ENCODE data around the gene CTTN. TPM values are rescaled to one million over a fixed set of nuclear protein-coding genes. Genes with fewer than 3 reads are reported as not detected.
"Not testable (repeated sequence)": the region's sequence is repeated elsewhere in the genome, so short reads cannot be mapped to it uniquely, and the experiment has no call there.

Gene CTTN
- total RNA-seq, 1 experiment from 2014 or later = 71.3 TPM

GRCh38 chr11:70394211-70394950 lies 3.9 kb upstream of the CTTN start:
- H3K4me1 ChIP-seq = peaks cover 2% of the 10 kb centered on the region; the same call in 1 of the 2 replicates
- no peaks in the 10 kb centered on the region for H3K9me3 ChIP-seq (replicated peaks)
- no peaks in the 10 kb centered on the region for H3K27me3 ChIP-seq
- no peak overlapping the region for H3K27ac ChIP-seq
- peaks cover 3% of the 10 kb centered on the region for H3K36me3 ChIP-seq
- H3K4me3 ChIP-seq = no peak overlapping the region
- no peak for DNase-seq

- DNase-seq = peak in 1 of 2 experiments; percentile 28
- Histone ChIP-seq H3K9me3 (replicated peaks) (no peaks in the 10 kb centered on the region), H3K36me3 (peaks cover 3% of the 10 kb centered on the region), H3K27ac (peak overlapping the region; percentile 78), H3K4me1 (peaks cover 2% of the 10 kb centered on the region; the same call in 1 of the 2 replicates), H3K4me3 (peak overlapping the region; percentile 100), H3K27me3 (no peaks in the 10 kb centered on the region)
Measured at GRCh38 chr11:70397336-70397982, 870 bp upstream of the CTTN start.

- Histone ChIP-seq H3K9me3 (replicated peaks) (no peaks in the 10 kb centered on the region), H3K27ac (peak overlapping the region; percentile 78), H3K4me3 (peak overlapping the region; percentile 100), H3K36me3 (no peaks in the 10 kb centered on the region; the same call in 1 of the 2 replicates), H3K4me1 (peaks cover 2% of the 10 kb centered on the region; the same call in 1 of the 2 replicates), H3K27me3 (no peaks in the 10 kb centered on the region)
- no peak for DNase-seq
Measured at GRCh38 chr11:70398834-70399680, 728 bp downstream of the CTTN start.

- Histone ChIP-seq H3K27ac (no peak overlapping the region), H3K36me3 (no peaks in the 10 kb centered on the region; the same call in 1 of the 2 replicates), H3K4me3 (no peak overlapping the region), H3K9me3 (replicated peaks) (no peaks in the 10 kb centered on the region), H3K27me3 (no peaks in the 10 kb centered on the region), H3K4me1 (peaks cover 2% of the 10 kb centered on the region; the same call in 1 of the 2 replicates)
- no peak for DNase-seq
Measured at GRCh38 chr11:70399681-70400112, 1.4 kb downstream of the CTTN start.

- Histone ChIP-seq H3K9me3 (replicated peaks) (no peaks in the 10 kb centered on the region), H3K4me1 (peaks cover 2% of the 10 kb centered on the region; the same call in 1 of the 2 replicates), H3K27me3 (no peaks in the 10 kb centered on the region), H3K4me3 (no peak overlapping the region), H3K27ac (no peak overlapping the region), H3K36me3 (no peaks in the 10 kb centered on the region; the same call in 1 of the 2 replicates)
- DNase-seq = no peak
Measured at GRCh38 chr11:70400643-70401042, 2.3 kb downstream of the CTTN start.

GRCh38 chr11:70402016-70402415 lies 3.7 kb downstream of the CTTN start:
- H3K9me3 ChIP-seq (replicated peaks) = no peaks in the 10 kb centered on the region
- H3K4me3 ChIP-seq = no peak overlapping the region
- peaks cover 2% of the 10 kb centered on the region; the same call in 1 of the 2 replicates for H3K4me1 ChIP-seq
- no peaks in the 10 kb centered on the region for H3K27me3 ChIP-seq
- H3K27ac ChIP-seq = no peak overlapping the region
- no peak for DNase-seq
- H3K36me3 ChIP-seq = peaks cover 7% of the 10 kb centered on the region; the same call in 1 of the 2 replicates

GRCh38 chr11:70402685-70403084 lies 4.4 kb downstream of the CTTN start:
- Histone ChIP-seq H3K9me3 (replicated peaks) (no peaks in the 10 kb centered on the region), H3K27ac (no peak overlapping the region), H3K27me3 (no peaks in the 10 kb centered on the region), H3K4me1 (no peaks in the 10 kb centered on the region), H3K4me3 (no peak overlapping the region), H3K36me3 (peaks cover 9% of the 10 kb centered on the region; the same call in 1 of the 2 replicates)
- no peak for DNase-seq

- H3K36me3 ChIP-seq = peaks cover 21% of the 10 kb centered on the region; the same call in 1 of the 2 replicates
Measured at GRCh38 chr11:70404244-70404643, 5.9 kb downstream of the CTTN start.

GRCh38 chr11:70405679-70406395 lies 7.5 kb downstream of the CTTN start:
- no peaks in the 10 kb centered on the region for H3K27me3 ChIP-seq

More at GRCh38 chr11:70404244-70404643, 5.9 kb downstream of the CTTN start:
- no peaks in the 10 kb centered on the region for H3K9me3 ChIP-seq (replicated peaks)
- H3K27me3 ChIP-seq = no peaks in the 10 kb centered on the region
- DNase-seq = no peak
- H3K27ac ChIP-seq = no peak overlapping the region
- H3K4me3 ChIP-seq = no peak overlapping the region
- no peaks in the 10 kb centered on the region for H3K4me1 ChIP-seq

GRCh38 chr11:70407121-70407520 lies 8.8 kb downstream of the CTTN start:
- Histone ChIP-seq H3K36me3 (peaks cover 30% of the 10 kb centered on the region), H3K4me1 (no peaks in the 10 kb centered on the region), H3K27me3 (no peaks in the 10 kb centered on the region), H3K9me3 (replicated peaks) (no peaks in the 10 kb centered on the region), H3K4me3 (no peak overlapping the region), H3K27ac (no peak overlapping the region)
- DNase-seq = no peak

More at GRCh38 chr11:70405679-70406395, 7.5 kb downstream of the CTTN start:
- peaks cover 28% of the 10 kb centered on the region for H3K36me3 ChIP-seq
- no peaks in the 10 kb centered on the region for H3K9me3 ChIP-seq (replicated peaks)
- H3K27ac ChIP-seq = no peak overlapping the region
- no peaks in the 10 kb centered on the region for H3K4me1 ChIP-seq
- H3K4me3 ChIP-seq = no peak overlapping the region
- no peak for DNase-seq

- no peak for DNase-seq
- no peaks in the 10 kb centered on the region for H3K27me3 ChIP-seq
- no peak overlapping the region for H3K27ac ChIP-seq
- H3K9me3 ChIP-seq (replicated peaks) = no peaks in the 10 kb centered on the region
- peaks cover 30% of the 10 kb centered on the region for H3K36me3 ChIP-seq
- no peaks in the 10 kb centered on the region for H3K4me1 ChIP-seq
- no peak overlapping the region for H3K4me3 ChIP-seq
Measured at GRCh38 chr11:70407814-70408213, 9.5 kb downstream of the CTTN start.

GRCh38 chr11:70408326-70408725 lies 10.0 kb downstream of the CTTN start:
- not testable (repeated sequence) for H3K27ac ChIP-seq; DNase-seq; H3K27me3 ChIP-seq; H3K4me3 ChIP-seq; H3K4me1 ChIP-seq; H3K9me3 ChIP-seq (replicated peaks)
- H3K36me3 ChIP-seq = peaks cover 30% of the 10 kb centered on the region

- no peak for DNase-seq
- Histone ChIP-seq H3K27me3 (no peaks in the 10 kb centered on the region), H3K4me3 (no peak overlapping the region), H3K4me1 (no peaks in the 10 kb centered on the region), H3K36me3 (peaks cover 30% of the 10 kb centered on the region), H3K27ac (no peak overlapping the region), H3K9me3 (replicated peaks) (no peaks in the 10 kb centered on the region)
Measured at GRCh38 chr11:70409437-70409836, 11.1 kb downstream of the CTTN start.

- no peaks in the 10 kb centered on the region for H3K4me1 ChIP-seq
- H3K36me3 ChIP-seq = peaks cover 30% of the 10 kb centered on the region
- H3K4me3 ChIP-seq = no peak overlapping the region
- H3K27ac ChIP-seq = no peak overlapping the region
- no peaks in the 10 kb centered on the region for H3K27me3 ChIP-seq
- DNase-seq = no peak
- H3K9me3 ChIP-seq (replicated peaks) = no peaks in the 10 kb centered on the region
Measured at GRCh38 chr11:70409871-70410270, 11.5 kb downstream of the CTTN start.

Data from SJCRH30 (cell line).